HepG2 (cell line): ENCODE data around the gene NINJ2. TPM values are rescaled to one million over a fixed set of nuclear protein-coding genes. Genes with fewer than 3 reads are reported as not detected.
"Not testable (repeated sequence)": the region's sequence is repeated elsewhere in the genome, so short reads cannot be mapped to it uniquely, and the experiment has no call there.

ENCODE experiments used
- ATAC-seq: fragments of 200-7000 bp; cut with Tn5 transposase; 3 replicates; pipeline ENCODE4 v1.9.1; 2020; ENCODE audit warnings: mild to moderate bottlenecking, moderate library complexity
- BruUV-seq: library from RNA; stranded (reverse); fragments of 400-500 nt; replicated peaks from 2 replicates; lab custom pipeline; 2021; lab: Mats Ljungman, UMichigan
- CTCF ChIA-PET: fragments of 300-600 bp; formaldehyde crosslinking; extraction: SDS; loops from one replicate; lab custom pipeline; 2021; ENCODE audit warnings: low total read pairs, inconsistent platforms, low intra/inter-chr PET ratio; lab: Yijun Ruan, JAX
- POLR2A ChIA-PET: fragments of 350-600 bp; sonication (Branson Sonifier 250); formaldehyde crosslinking; loops from one replicate; lab custom pipeline; 2020; ENCODE audit warnings: antibody characterized with exemption, inconsistent platforms; lab: Yijun Ruan, JAX
- DNase-seq: peaks from one replicate; pipeline ENCODE4 v3.0.0-alpha.2; 2015; ENCODE audit warnings: low spot score
- FAIRE-seq: peaks from 3 replicates; lab custom pipeline; 2011; peaks lifted over from hg19 to GRCh38; lab: Jason Lieb, UNC
- H2AFZ ChIP-seq: one replicate; pipeline ENCODE4 v1.6.1; 2011; ENCODE audit warnings: low read length, inconsistent platforms
- H3K27ac ChIP-seq: fragments of 300-600 bp; 3 replicates; pipeline ENCODE4 v1.8.0; 2011; ENCODE audit warnings: mixed run types, mild to moderate bottlenecking, mixed read lengths, low read length, inconsistent platforms; ENCODE audit not compliant: insufficient read depth; ENCODE audit errors: extremely low read length
- H3K27me3 ChIP-seq, 2 experiments: fragments of 200-600 bp in 1 of 2; 2 replicates in 1 of 2; 3 replicates in 1 of 2; pipeline versions ENCODE4 v1.6.0 to v1.8.0; 2011; ENCODE audit warnings: low read length in 2 of 2, mild to moderate bottlenecking in 2 of 2, moderate library complexity in 2 of 2, inconsistent platforms in 1 of 2; ENCODE audit not compliant: insufficient read depth in 2 of 2, control insufficient read depth in 1 of 2
- H3K36me3 ChIP-seq, 2 experiments: fragments of 200-600 bp in 1 of 2; replicated peaks in 1 of 2; 2 replicates in 1 of 2; 3 replicates in 1 of 2; pipeline versions ENCODE4 v1.5.1 to v1.8.0; 2011; ENCODE audit warnings: low read length in 2 of 2, inconsistent platforms in 1 of 2; ENCODE audit not compliant: insufficient read depth in 2 of 2, control insufficient read depth in 1 of 2
- H3K4me1 ChIP-seq: 2 replicates; pipeline ENCODE4 v1.5.1; 2012; ENCODE audit warnings: low read length, inconsistent platforms; ENCODE audit not compliant: insufficient read depth
- H3K4me2 ChIP-seq: 2 replicates; pipeline ENCODE4 v1.6.0; 2011; ENCODE audit warnings: low read depth, low read length, inconsistent platforms
- H3K4me3 ChIP-seq, 3 experiments: fragments of 200-600 bp in 1 of 3; sonication (generic), shearing (Covaris generic) in 1 of 3; replicated peaks in 1 of 3; 2 replicates each; pipeline ENCODE4 v1.5.1; 2011 to 2016; ENCODE audit warnings: low read length in 3 of 3, inconsistent platforms in 2 of 3, low read depth in 2 of 3, mild to moderate bottlenecking in 2 of 3, control low read depth in 1 of 3, mixed read lengths in 1 of 3; ENCODE audit not compliant: insufficient read depth in 1 of 3
- H3K79me2 ChIP-seq: one replicate; pipeline ENCODE4 v1.6.1; 2011; ENCODE audit warnings: low read length, inconsistent platforms; ENCODE audit not compliant: insufficient read depth
- H3K9ac ChIP-seq: 2 replicates; pipeline ENCODE4 v1.6.0; 2011; ENCODE audit warnings: mild to moderate bottlenecking, low read depth, low read length, inconsistent platforms; ENCODE audit not compliant: insufficient read depth
- H3K9me3 ChIP-seq: 2 replicates; pipeline ENCODE4 v1.5.1; 2012; ENCODE audit warnings: mild to moderate bottlenecking, low read length
- H4K20me1 ChIP-seq: 2 replicates; pipeline ENCODE4 v1.6.0; 2011; ENCODE audit warnings: inconsistent platforms, mild to moderate bottlenecking, low read length, moderate library complexity; ENCODE audit not compliant: insufficient read depth
- GATAD1 ChIP-seq: IDR thresholded peaks from 2 replicates; pipeline ENCODE4 v1.6.1; 2016; ENCODE audit warnings: missing genetic modification reagents, missing compliant biosample characterization
- ISL2 ChIP-seq: sonication (generic); formaldehyde crosslinking; IDR thresholded peaks from 2 replicates; pipeline ENCODE4 v1.5.0; 2020; ENCODE audit warnings: missing genetic modification reagents
- ZNF205 ChIP-seq: IDR thresholded peaks from 2 replicates; pipeline ENCODE4 v1.6.1; 2018; ENCODE audit warnings: missing biosample characterization, missing genetic modification reagents
- WGBS: methylation state at CpG from one replicate; pipeline ENCODE4 v1.1.6; 2017; ENCODE audit warnings: low lambda C conversion rate; 5-methylcytosine and 5-hydroxymethylcytosine counted together
- in situ Hi-C: cut with HindIII; loops from 2 replicates; pipeline ENCODE4 v1.10.0; 2017; ENCODE audit warnings: low pct_unique_long_range_greater_than_20kb; ENCODE audit not compliant: extremely low pct_ligation_motif_present
- intact Hi-C: fragments of 100-400 bp; cut with micrococcal nuclease; formaldehyde crosslinking; loops from one replicate; pipeline ENCODE4 v1.10.0; 2022; ENCODE audit not compliant: unreplicated experiment
- polyA plus RNA-seq, 8 experiments: library from polyadenylated mRNA; depleted of rRNA in 3 of 8; stranded (reverse) in 7 of 8; unstranded in 1 of 8; fragments of >200 nt; fragmentation: Illumina TruSeq in 4 of 8; extraction: Trizol in 4 of 8; gene quantifications; 2 replicates each; pipeline versions ENCODE4 v1.2.1 to v1.2.3, GENCODE V29; 2011 to 2016; ENCODE audit warnings: low read depth in 4 of 8, missing spikeins in 1 of 8, mixed read lengths in 1 of 8; ENCODE audit not compliant: insufficient read depth in 1 of 8
- total RNA-seq, 5 experiments: library from RNA; depleted of rRNA; stranded (reverse); fragments of >200 nt; fragmentation: Illumina TruSeq; extraction: Trizol; gene quantifications; 2 replicates each; pipeline ENCODE4 v1.2.3, GENCODE V29; 2016; ENCODE audit warnings: low read depth in 1 of 5

Gene NINJ2
- total and polyA plus RNA-seq, 2 of the 13 experiments (the other 11 are each of a cell fraction or from before 2014, with no cell fraction given): 0.62 to 3.8 TPM

DNA sequence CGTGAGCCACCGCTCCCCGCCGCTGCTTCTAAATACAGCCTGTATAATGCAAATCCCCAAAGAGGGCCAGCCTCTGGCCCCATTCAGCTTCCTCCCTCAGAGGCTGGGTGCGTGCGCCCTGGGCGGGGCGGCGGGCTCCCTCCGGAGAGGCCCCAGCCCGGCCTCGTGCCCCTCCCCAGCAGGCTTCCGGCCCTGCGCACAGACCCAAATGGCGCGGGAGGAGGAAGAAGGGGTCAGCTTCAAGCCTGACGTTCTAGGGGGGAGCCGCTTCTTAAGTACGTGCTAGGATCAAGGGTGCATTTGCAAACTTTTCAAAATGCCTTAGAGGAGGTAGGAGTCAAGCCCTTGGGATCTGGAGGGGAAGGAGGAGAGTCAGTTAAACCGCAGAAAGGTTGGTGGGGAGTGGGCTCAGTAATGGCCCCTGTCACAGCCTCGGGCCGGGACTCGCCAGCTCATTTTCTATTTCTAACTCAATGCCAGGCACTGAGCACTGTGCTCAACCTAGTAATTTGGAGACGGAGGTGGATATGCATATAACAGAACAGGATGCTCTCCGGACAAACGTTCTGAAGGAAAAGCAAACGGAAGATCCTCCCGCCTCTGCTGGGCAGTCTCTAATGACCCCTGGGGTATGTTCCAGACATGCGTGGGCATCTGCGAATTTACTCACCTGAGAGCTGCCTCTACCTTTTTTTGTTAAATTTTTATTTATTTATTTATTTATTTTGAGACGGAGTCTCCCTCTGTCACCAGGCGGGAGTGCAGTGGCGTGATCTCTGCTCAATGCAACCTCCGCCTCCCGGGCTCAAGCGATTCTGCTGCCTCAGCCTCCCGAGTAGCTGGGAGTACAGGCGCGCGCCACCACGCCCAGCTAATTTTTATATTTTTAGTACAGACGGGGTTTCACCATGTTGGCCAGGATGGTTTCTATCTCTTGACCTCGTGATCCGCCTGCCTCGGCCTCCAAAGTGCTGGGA is 32.3 kb downstream of the NINJ2 start:
- DNase-seq: no peak
- intact Hi-C loops: no loop called here
- FAIRE-seq: no peak
- WGBS: 89% methylated on average over 20 of the region's 45 CpGs
- H3K9ac ChIP-seq: no peak overlapping the region
- no TSS peak for BruUV-seq
- no peaks in the 10 kb centered on the region for H3K79me2 ChIP-seq
- no peaks in the 10 kb centered on the region for H3K9me3 ChIP-seq
- POLR2A ChIA-PET: interaction anchor here (0.9 to 2.1 kb wide), 3 partner anchors 8 to 55 kb away, joined by 3 to 11 read pairs (median 3); no protein-coding TSS in a partner anchor
- no peaks in the 10 kb centered on the region for H3K36me3 ChIP-seq
- ATAC-seq: no peak
- H3K4me2 ChIP-seq: peak overlapping the region; percentile 49; the same call in 1 of the 2 replicates
- no peak overlapping the region for H2AFZ ChIP-seq
- H3K27me3 ChIP-seq: no peaks in the 10 kb centered on the region; a peak in 1 of 5 replicates
- no peak overlapping the region for H3K4me3 ChIP-seq
- no peaks in the 10 kb centered on the region for H4K20me1 ChIP-seq
- TF ChIP-seq GATAD1 (CRISPR knock-in tag): no peak
- no peak for TF ChIP-seq ZNF205 (CRISPR knock-in tag)
- no peak for TF ChIP-seq ISL2 (CRISPR knock-in tag)
- peaks cover 61% of the 10 kb centered on the region for H3K4me1 ChIP-seq
- in situ Hi-C loops: no loop called here
- CTCF ChIA-PET: no interaction called here
- peak overlapping the region; percentile 83 for H3K27ac ChIP-seq

GRCh38 chr12:628742-629078 is 34.5 kb downstream of the NINJ2 start:
- FAIRE-seq, ATAC-seq, H3K27ac ChIP-seq, BruUV-seq, H4K20me1 ChIP-seq, CTCF ChIA-PET, DNase-seq, POLR2A ChIA-PET, H3K4me2 ChIP-seq, H3K9ac ChIP-seq, in situ Hi-C loops, H3K36me3 ChIP-seq, intact Hi-C loops, H3K9me3 ChIP-seq, H3K27me3 ChIP-seq, H2AFZ ChIP-seq, H3K4me3 ChIP-seq, H3K79me2 ChIP-seq: not testable (repeated sequence)
- WGBS: 100% methylated on average over 1 of the region's 1 CpG
- peaks cover 65% of the 10 kb centered on the region for H3K4me1 ChIP-seq
